ENCODE data around the gene HOXC6. TPM values are rescaled to one million over a fixed set of nuclear protein-coding genes. Genes with fewer than 3 reads are reported as not detected.
A peak's percentile ranks its signal among the peaks of the same experiment; 100 is the strongest.

HOXC6 gene
- total RNA-seq, 1 donor from 2014 or later, result 0.30 TPM

- ATAC-seq (ENCODE audit: poor library complexity) (no peak), DNase-seq (no peak)
- intact Hi-C loops (cut with DNase I), result no loop called here
Observed at GRCh38 chr12:54020591-54021405, 7.4 kb upstream of the HOXC6 start.

- ATAC-seq (ENCODE audit: poor library complexity), result no peak
- DNase-seq, result no peak
- intact Hi-C loops (cut with DNase I), result no loop called here
Observed at GRCh38 chr12:54021432-54022013, 6.7 kb upstream of the HOXC6 start.

- intact Hi-C loops (cut with DNase I), result no loop called here
- DNase-seq (no peak), ATAC-seq (ENCODE audit: poor library complexity) (no peak)
Observed at GRCh38 chr12:54022960-54023884, 5.0 kb upstream of the HOXC6 start.

GRCh38 chr12:54024127-54024526 lies 4.1 kb upstream of the HOXC6 start:
- ATAC-seq (ENCODE audit: poor library complexity), result no peak
- DNase-seq, result no peak
- intact Hi-C loops (cut with DNase I), result no loop called here

GRCh38 chr12:54024581-54025305 lies 3.5 kb upstream of the HOXC6 start:
- DNase-seq, result no peak
- intact Hi-C loops (cut with DNase I), result no loop called here
- no peak for ATAC-seq (ENCODE audit: poor library complexity)

GRCh38 chr12:54025499-54026405 lies 2.5 kb upstream of the HOXC6 start:
- ATAC-seq (ENCODE audit: poor library complexity) (no peak), DNase-seq (no peak)
- intact Hi-C loops (cut with DNase I), result no loop called here

- no peak for DNase-seq
- intact Hi-C loops (cut with DNase I), result no loop called here
- ATAC-seq (ENCODE audit: poor library complexity), result no peak
Observed at GRCh38 chr12:54026640-54027441, 1.4 kb upstream of the HOXC6 start.

- ATAC-seq (ENCODE audit: poor library complexity) (no peak), DNase-seq (no peak)
- intact Hi-C loops (cut with DNase I), result no loop called here
Observed at GRCh38 chr12:54027442-54027786, 826 bp upstream of the HOXC6 start.

GRCh38 chr12:54029529-54030441 lies 1.5 kb downstream of the HOXC6 start:
- DNase-seq (no peak), ATAC-seq (ENCODE audit: poor library complexity) (no peak)
- intact Hi-C loops (cut with DNase I), result no loop called here

GRCh38 chr12:54030442-54030801 lies 2.2 kb downstream of the HOXC6 start:
- intact Hi-C loops (cut with DNase I), result no loop called here
- no peak for DNase-seq

GRCh38 chr12:54030889-54031471 lies 2.7 kb downstream of the HOXC6 start:
- DNase-seq, result no peak
- no peak for ATAC-seq (ENCODE audit: poor library complexity)
- intact Hi-C loops (cut with DNase I), result no loop called here

More at GRCh38 chr12:54030442-54030801, 2.2 kb downstream of the HOXC6 start:
- no peak for ATAC-seq (ENCODE audit: poor library complexity)

- intact Hi-C loops (cut with DNase I), result no loop called here
- no peak for ATAC-seq (ENCODE audit: poor library complexity)
- no peak for DNase-seq
Observed at GRCh38 chr12:54031480-54031879, 3.2 kb downstream of the HOXC6 start.

GRCh38 chr12:54032086-54032619 lies 3.9 kb downstream of the HOXC6 start:
- ATAC-seq (ENCODE audit: poor library complexity) (no peak), DNase-seq (no peak)
- intact Hi-C loops (cut with DNase I), result no loop called here

GRCh38 chr12:54032627-54033100 lies 4.4 kb downstream of the HOXC6 start, which contains the start of gene HOXC5:
Gene HOXC5 (plus strand): TSS chr12:54033050. CDS start chr12:54033123, 73 bp downstream.
- peak; percentile 68 for DNase-seq
- intact Hi-C loops (cut with DNase I), result no loop called here
- ATAC-seq (ENCODE audit: poor library complexity), result peak; percentile 56

All from Right ventricle myocardium superior (tissue), 1 donor.